NCI-H2227 (cell line): Measurements from ENCODE around the gene SAAL1.

Experiments used
- DNase-seq: peaks from one replicate; lab custom pipeline; 2025; ENCODE audit not compliant: unreplicated experiment; lab: John Stamatoyannopoulos, UW

Gene SAAL1

GRCh38 chr11:18088366-18088765 lies 17.5 kb downstream of the SAAL1 start:
- DNase-seq, result no peak

GRCh38 chr11:18081551-18081950 lies 24.3 kb downstream of the SAAL1 start:
- peak; percentile 36 for DNase-seq

- DNase-seq, result no peak
These were observed 25.4 kb downstream of the SAAL1 start for GRCh38 chr11:18080451-18080850.

GRCh38 chr11:18078909-18079308 lies 27.0 kb downstream of the SAAL1 start:
- no peak for DNase-seq

DNA sequence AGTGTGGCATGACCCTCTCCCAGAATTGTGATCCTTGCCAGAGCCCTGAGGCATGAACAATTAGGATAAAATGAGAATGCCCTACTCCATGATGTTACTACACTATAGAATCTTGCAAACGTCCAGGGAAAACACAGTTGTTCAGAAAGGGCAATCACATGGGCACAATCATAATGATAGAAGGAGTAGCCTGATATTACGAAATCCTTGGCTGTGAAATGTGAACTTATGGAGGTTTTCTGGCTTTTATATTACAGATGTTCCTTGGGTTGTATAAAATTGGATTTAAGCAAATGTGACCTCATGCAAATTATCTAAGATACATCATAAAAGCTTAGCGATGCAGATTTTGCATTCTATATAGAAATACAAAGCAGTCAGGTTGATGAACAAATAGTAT lies 30.4 kb downstream of the SAAL1 start:
- no peak for DNase-seq

DNA sequence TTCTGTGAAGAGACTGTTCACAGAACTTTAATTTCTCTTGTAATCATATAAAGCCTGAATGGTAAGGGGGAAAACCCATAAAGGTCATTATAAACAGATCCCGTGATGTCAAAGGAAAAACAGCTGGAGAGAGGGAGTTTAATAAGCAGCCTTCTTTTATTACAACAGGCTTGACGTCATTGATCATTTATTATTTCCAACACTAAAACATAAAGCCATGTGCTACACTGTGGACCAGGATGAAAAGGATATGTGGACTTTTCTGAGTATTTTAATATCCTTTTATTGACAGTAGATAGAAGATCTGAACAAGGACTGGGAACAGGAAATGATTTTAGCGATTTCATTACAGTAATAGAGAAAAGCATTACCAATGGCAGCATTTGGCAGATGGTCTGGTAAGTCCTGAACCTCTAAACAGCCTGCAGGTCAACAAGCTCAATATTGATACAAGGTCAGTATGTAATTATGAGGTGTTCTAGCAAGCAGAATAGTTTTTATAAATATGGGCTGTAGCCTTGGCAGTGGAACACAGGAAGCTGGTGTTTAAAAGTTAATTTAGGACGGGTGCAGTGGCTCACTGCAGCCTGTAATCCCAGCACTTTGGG lies 34.7 kb downstream of the SAAL1 start:
- DNase-seq, result peak; percentile 49

DNA sequence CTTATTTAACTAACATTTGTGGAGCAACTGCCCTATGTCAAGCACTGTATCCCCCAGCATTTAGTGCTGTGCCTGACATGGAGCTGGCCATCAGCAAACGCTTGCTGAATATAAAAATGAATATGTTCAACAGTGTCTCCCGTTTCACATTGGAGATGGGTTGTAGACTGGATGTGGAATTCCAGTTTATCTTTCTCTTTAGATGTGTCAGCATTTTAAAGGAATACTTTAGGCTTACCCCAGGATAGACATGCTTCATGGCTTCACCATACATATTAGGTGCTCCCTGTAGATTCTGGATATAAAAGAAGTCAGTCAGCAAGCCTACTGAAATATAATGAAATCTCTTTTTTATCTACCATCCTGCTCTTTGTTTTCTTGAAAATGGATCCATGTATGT lies 38.5 kb downstream of the SAAL1 start:
- DNase-seq, result no peak

DNA sequence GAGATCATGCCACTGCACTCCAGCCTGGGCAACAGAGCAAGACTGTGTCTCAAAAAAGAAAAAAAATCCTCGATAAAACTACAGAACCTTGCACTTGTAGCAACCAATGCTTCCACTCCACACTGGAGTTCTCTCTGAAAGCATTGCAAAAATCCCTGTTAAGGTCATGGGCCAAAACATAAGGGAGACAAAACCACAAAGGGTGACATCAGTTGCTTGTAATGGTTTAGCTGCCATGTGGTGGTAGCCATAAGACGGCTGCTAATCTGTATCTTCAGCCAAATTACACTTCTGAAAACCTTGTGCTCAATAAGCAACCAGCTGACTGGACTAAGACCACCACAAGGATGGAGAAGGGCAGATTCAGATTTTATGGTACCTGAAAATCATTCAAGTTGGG lies 39.3 kb downstream of the SAAL1 start:
- DNase-seq, result no peak

DNA sequence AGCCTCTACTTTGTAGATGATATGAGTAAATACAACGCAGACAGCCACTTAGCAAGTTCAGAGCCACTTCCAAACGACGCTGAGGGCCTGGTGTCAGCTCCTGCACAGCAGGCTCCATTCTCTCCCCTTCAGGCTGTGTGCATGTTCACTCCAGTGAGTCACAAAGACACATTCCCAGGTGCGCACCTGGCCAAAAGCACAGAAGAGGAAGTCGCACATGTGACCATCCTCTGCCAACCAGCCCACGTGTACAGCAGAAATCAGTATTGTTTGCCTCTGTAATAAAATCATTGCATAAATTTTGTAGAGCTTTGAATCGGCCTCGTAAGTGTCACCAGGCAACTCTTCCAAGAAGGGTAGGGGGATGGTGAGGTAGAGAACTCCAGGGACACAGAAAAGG lies 40.3 kb downstream of the SAAL1 start:
- DNase-seq, result peak; percentile 18

DNA sequence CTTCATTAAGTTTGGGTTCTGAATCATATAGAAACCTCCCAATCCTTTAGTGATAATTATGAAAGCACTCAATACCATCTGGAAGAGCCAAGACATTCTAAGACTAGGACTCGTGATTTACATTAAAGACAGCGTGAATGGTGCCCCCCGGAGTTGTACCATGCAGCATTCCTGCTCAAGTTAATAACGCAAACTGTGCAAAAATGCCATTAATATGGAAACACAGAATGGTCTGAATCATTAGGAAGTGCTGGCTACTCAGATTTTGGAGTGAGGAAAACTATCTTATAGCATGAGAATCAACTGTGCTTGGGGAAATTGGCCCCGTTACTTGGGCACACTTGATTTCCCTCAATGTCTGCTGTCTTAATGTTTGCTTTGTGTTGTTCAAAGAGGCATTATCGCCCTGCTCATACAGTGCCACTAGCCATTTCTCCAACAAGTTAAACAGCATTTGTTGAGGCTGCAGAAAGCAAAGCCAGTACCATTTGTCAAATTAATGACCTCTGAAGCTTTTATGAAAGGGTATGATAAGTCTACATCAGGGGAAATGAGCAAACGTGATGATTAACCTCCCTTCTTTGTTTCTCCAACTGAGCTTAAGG lies 41.3 kb downstream of the SAAL1 start:
- DNase-seq, result no peak

DNA sequence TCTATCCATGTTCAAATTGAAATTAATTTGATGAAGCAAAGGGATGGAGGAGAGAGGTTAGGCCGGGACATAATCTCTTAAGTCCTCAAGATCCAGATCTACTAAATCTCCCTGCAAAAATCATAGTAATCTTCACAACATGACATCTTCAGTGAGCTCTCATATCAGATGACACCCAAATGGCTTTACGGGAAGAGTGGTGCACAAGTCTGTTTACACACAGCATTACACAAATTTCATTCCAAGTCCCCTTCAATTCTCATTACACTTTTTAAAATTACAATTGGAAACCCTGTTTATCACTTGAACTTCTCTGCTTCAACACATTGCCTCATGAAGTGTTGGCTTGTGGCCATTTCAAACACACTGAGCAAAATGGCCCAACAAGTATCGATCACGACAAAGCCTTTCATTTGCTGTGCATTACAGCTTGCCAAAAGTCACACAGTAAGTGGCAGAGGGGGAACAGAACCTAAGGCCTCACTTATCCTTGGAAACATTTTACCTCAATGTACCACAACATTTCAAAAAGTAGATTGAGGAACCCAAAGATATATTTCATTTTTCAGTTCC lies 41.9 kb downstream of the SAAL1 start:
- DNase-seq, result peak; percentile 80

DNA sequence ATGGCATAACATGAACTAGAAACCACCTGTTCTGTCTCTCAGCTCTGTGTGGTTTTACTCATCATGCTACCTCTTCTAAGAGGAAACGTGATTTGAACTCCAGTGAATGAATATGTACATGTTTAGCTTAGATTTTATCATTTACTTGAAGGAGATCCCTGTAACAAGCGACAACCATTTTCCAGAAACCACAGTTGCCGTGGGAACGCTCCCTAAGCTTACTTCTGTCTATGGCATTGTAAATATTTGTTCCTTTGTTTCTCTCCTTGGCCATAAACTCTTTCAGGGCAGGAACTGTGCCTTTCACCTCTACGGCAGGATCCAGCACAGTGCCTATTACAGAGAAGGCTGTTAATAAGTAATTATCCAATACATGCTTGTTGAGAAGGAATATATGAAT lies 42.8 kb downstream of the SAAL1 start:
- no peak for DNase-seq

GRCh38 chr11:18061351-18061750 lies 44.5 kb downstream of the SAAL1 start:
- no peak for DNase-seq

DNA sequence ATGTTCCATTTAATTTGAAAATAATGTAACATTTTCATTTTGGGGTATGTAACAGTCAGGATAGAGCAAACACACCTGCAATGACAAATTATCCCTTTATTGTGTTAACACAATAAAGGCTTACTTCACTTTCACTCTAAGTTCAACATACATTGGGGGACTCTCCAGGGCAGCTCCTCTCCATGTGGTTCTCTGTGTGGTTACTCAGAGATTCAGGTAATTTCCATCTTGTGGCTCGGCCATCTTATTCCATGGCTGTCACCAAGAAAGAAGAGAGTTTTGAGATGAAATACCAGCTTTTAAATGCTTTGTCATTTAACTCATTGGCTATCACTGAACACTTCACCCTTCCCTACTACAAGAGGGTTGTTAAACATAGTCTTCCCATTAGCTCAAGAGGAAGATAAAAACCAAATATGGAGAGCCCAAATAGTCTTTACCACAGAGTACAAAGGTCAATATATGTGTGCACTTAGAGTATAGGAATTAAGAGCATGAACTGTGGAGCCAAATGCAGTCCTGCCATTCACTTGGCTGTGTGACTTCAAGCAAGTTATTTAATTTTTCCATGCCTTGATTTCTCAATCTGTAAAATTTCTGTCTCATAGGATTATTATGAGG lies 49.2 kb downstream of the SAAL1 start:
- DNase-seq, result no peak

- DNase-seq, result no peak
These were observed 51.3 kb downstream of the SAAL1 start for GRCh38 chr11:18054511-18055103.

GRCh38 chr11:18050848-18051247 lies 55.0 kb downstream of the SAAL1 start:
- DNase-seq, result no peak

GRCh38 chr11:18046116-18046777 lies 59.6 kb downstream of the SAAL1 start, which contains the start of gene TPH1:
TSS of gene TPH1 (minus strand) at chr11:18046269. CDS start at chr11:18040762, 5,507 bp downstream.
- peak; percentile 67 for DNase-seq

- DNase-seq, result no peak
These were observed 69.4 kb downstream of the SAAL1 start for GRCh38 chr11:18036456-18036855.
